Spinal cord (tissue), 10 donors: ENCODE results near the gene AAR2. TPM values are rescaled to one million over a fixed set of nuclear protein-coding genes. Genes with fewer than 3 reads are reported as not detected.

Experiments used
- DNase-seq, 6 donors: peaks; one replicate each; pipeline versions ENCODE4 v3.0.0 to v3.0.0-alpha.2; 2013 to 2015; ENCODE audit warnings: low spot score in 6 of 6, low read depth in 4 of 6
- H3K27ac ChIP-seq: one replicate; pipeline ENCODE4 v1.5.1; 2013; ENCODE audit warnings: low read depth, low read length, control low read depth
- H3K27me3 ChIP-seq: one replicate; pipeline ENCODE4 v1.6.1; 2013; ENCODE audit warnings: low read length; ENCODE audit not compliant: control insufficient read depth, insufficient read depth
- H3K36me3 ChIP-seq: one replicate; pipeline ENCODE4 v1.6.1; 2013; ENCODE audit warnings: low read length; ENCODE audit not compliant: control insufficient read depth, insufficient read depth
- H3K4me1 ChIP-seq: one replicate; pipeline ENCODE4 v1.6.1; 2013; ENCODE audit warnings: low read length; ENCODE audit not compliant: control insufficient read depth, insufficient read depth
- H3K4me3 ChIP-seq: one replicate; pipeline ENCODE4 v1.5.1; 2013; ENCODE audit warnings: low read depth, low read length, control low read depth
- H3K9me3 ChIP-seq: one replicate; pipeline ENCODE4 v1.6.1; 2013; ENCODE audit warnings: low read length; ENCODE audit not compliant: control insufficient read depth, insufficient read depth
- WGBS: methylation state at CpG from one replicate; pipeline ENCODE4 v1.1.5; 2013; ENCODE audit warnings: missing lambda C conversion rate; ENCODE audit not compliant: insufficient coverage; 5-methylcytosine and 5-hydroxymethylcytosine counted together
- polyA plus RNA-seq, 2 donors: library from polyadenylated mRNA; unstranded; fragments of 120-200 nt; gene quantifications; one replicate each; pipeline ENCODE4 v1.2.1, GENCODE V29; 2013; ENCODE audit not compliant: insufficient read length in 2 of 2
- total RNA-seq, 2 donors: library from RNA; depleted of rRNA in 1 of 2; stranded (reverse); fragments of 120-200 nt in 1 of 2; fragments of >200 nt in 1 of 2; gene quantifications; one replicate each; pipeline versions ENCODE4 v1.2.3 to v1.2.4, GENCODE V29; 2013 to 2014
- donor health status: healthy.

The AAR2 gene
- total and polyA plus RNA-seq, 4 donors = 27.4 to 38.0 (median 31.4) TPM

- Histone ChIP-seq H3K9me3 (no peaks in the 10 kb centered on the region), H3K4me1 (peaks cover 17% of the 10 kb centered on the region), H3K27ac (no peak overlapping the region), H3K27me3 (no peaks in the 10 kb centered on the region), H3K36me3 (no peaks in the 10 kb centered on the region), H3K4me3 (no peak overlapping the region)
- 55% methylated on average over 11 of the region's 12 CpGs for WGBS
- peak in 2 of 6 donors; percentile 43 to 52 for DNase-seq
These were observed 37.3 kb downstream of the AAR2 start for GRCh38 chr20:36273414-36274180.

DNA sequence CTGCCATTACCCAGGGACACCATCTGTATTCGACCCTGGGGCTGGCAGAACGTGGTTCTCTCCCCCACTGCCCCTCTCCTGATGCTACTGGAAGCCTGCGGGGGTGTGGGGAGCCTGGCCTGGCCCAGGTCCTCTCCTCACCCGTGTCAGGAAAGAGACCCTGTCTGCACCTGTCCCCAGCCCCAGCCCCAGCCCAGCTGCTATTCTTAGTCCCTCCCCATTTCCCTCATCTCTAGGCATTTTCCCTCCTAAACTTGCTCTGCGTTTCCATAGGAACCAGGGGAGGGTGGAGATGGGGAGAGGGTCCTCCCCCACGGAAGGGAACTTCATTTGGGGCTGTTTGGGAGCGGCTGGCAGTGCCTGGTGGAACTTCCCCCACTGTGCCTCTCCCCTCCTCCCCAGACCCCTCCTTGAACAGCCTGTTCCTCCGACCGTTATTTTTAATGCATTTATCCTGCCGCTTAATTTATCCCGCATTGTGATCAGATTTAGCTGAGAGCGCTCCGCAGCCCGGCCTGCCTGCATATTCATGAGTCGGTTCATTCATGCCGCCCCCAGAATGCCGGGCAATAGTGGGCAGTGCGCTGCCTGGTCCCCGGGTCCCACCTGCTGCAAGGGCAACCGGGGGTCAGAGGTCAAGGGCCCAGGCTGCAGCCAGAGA, 38.0 kb downstream of the AAR2 start:
- no peaks in the 10 kb centered on the region for H3K36me3 ChIP-seq
- H3K27me3 ChIP-seq = no peaks in the 10 kb centered on the region
- H3K27ac ChIP-seq = no peak overlapping the region
- WGBS = 6% methylated on average over 16 of the region's 20 CpGs
- peaks cover 17% of the 10 kb centered on the region for H3K4me1 ChIP-seq
- no peaks in the 10 kb centered on the region for H3K9me3 ChIP-seq
- no peak overlapping the region for H3K4me3 ChIP-seq
- peak in 2 of 6 donors; percentile 71 to 75 for DNase-seq

DNA sequence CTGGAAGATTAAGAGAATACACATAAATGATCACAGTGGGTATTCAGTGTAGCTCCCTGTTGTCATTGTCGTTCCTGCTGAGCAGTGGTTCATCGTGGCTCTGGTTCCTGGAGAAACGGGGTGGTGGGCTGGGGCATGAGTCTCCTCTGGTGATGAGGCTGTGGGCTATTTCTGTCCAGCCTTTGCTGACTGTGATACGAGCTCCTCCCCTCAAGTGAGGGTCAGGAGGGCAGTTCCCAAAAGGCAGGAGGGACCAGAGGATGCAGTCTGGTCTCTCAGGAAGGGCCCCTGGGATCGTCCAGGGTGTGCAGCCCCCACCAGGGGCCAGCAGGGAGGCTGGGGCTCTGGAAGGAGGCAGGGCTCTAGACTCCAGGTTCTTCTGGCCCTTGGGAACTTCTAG, 38.7 kb downstream of the AAR2 start:
- 61% methylated on average over 5 of the region's 5 CpGs for WGBS
- peaks cover 17% of the 10 kb centered on the region for H3K4me1 ChIP-seq
- no peak overlapping the region for H3K27ac ChIP-seq
- no peak overlapping the region for H3K4me3 ChIP-seq
- H3K27me3 ChIP-seq = no peaks in the 10 kb centered on the region
- H3K36me3 ChIP-seq = no peaks in the 10 kb centered on the region
- DNase-seq = no peak
- no peaks in the 10 kb centered on the region for H3K9me3 ChIP-seq

- Histone ChIP-seq H3K27me3 (no peaks in the 10 kb centered on the region), H3K4me3 (no peak overlapping the region), H3K27ac (no peak overlapping the region), H3K9me3 (no peaks in the 10 kb centered on the region), H3K36me3 (no peaks in the 10 kb centered on the region), H3K4me1 (peaks cover 17% of the 10 kb centered on the region)
- 70% methylated on average over 12 of the region's 12 CpGs for WGBS
- no peak for DNase-seq
These were observed 39.3 kb downstream of the AAR2 start for GRCh38 chr20:36275441-36276189.

- 80% methylated on average over 9 of the region's 9 CpGs for WGBS
- H3K27me3 ChIP-seq = no peaks in the 10 kb centered on the region
- DNase-seq = no peak
These were observed 41.3 kb downstream of the AAR2 start for GRCh38 chr20:36277546-36277945.

DNA sequence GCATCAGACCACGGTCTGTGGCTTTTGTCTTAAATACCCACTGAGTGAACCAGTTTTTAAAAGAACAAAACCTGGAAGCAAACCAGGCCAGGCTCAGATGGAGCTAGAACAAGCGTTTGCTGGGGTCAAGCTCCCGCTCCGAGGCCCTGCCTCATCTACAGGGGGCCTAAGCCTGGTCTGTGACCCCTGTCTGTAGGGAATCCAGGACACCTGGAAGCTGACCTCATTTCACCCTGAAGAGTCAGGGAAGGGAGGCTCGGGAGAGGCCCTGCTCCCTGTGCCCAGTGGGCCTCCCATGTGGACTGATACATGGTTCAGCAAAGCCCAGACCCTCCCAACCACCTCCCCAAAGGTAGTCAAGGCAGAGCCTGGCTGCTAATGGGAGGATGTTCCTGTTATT, 43.1 kb downstream of the AAR2 start:
- H3K36me3 ChIP-seq = no peaks in the 10 kb centered on the region
- no peak for DNase-seq
- no peak overlapping the region for H3K4me3 ChIP-seq
- no peak overlapping the region for H3K27ac ChIP-seq
- WGBS = 67% methylated on average over 4 of the region's 5 CpGs
- no peaks in the 10 kb centered on the region for H3K27me3 ChIP-seq
- peaks cover 9% of the 10 kb centered on the region for H3K4me1 ChIP-seq
- H3K9me3 ChIP-seq = no peaks in the 10 kb centered on the region

More at GRCh38 chr20:36277546-36277945, 41.3 kb downstream of the AAR2 start:
- Histone ChIP-seq H3K27ac (no peak overlapping the region), H3K36me3 (no peaks in the 10 kb centered on the region), H3K9me3 (no peaks in the 10 kb centered on the region), H3K4me1 (peaks cover 17% of the 10 kb centered on the region), H3K4me3 (no peak overlapping the region)

DNA sequence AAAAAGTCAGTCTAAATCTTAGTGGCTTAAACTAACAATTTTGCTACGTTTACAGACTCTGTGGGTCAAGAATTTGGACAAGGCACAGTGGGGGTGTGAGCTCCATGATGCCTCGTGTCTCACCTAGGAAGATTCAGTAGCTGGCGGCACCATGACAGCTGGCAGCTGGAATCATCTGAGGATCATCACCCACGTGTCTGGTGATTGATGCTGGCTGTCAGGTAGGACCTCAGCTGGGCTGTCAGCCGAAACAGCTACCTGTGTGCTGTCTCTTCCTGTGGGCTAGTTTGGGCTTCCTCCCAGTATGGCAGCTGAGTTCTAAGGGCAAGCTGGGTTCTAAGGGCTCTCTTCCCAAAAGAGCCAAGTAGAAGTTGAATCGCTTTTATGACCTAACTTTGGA, 43.5 kb downstream of the AAR2 start:
- no peak for DNase-seq
- WGBS = 84% methylated on average over 5 of the region's 6 CpGs
- H3K36me3 ChIP-seq = no peaks in the 10 kb centered on the region
- no peaks in the 10 kb centered on the region for H3K9me3 ChIP-seq
- no peaks in the 10 kb centered on the region for H3K27me3 ChIP-seq
- H3K27ac ChIP-seq = no peak overlapping the region
- H3K4me1 ChIP-seq = peaks cover 4% of the 10 kb centered on the region
- H3K4me3 ChIP-seq = no peak overlapping the region

DNA sequence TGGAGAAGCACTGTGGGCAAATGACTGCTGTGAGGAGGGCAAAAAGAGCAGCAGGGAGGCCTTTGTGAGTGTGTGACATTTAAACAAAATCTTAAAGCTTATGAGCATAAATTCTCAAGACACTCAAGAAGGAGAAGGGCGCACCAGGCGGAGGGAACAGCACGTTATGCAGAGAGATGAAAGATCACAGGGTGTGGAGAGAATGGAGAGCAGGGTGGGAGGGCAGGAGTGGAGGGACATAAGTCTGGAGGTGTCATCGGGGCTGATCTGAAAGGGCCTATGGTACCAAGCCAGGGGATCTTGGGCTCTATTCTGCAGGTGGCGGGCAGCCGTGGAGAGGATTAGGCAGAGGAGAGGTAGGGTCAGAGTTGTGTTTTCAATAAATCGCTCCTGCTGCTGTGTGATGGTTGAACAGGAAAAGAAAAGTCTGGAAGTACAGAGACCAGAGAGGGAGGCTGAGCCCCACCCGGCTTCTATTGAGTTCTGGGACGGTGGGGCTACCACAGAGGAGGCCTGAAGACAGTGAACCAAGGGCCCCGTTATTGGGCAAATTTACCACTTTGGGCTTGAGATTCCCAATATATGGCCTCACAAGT, 45.6 kb downstream of the AAR2 start:
- H3K27ac ChIP-seq = no peak overlapping the region
- WGBS = 66% methylated on average over 10 of the region's 10 CpGs
- no peaks in the 10 kb centered on the region for H3K9me3 ChIP-seq
- H3K4me1 ChIP-seq = no peaks in the 10 kb centered on the region
- no peak for DNase-seq
- H3K27me3 ChIP-seq = no peaks in the 10 kb centered on the region
- H3K36me3 ChIP-seq = no peaks in the 10 kb centered on the region
- no peak overlapping the region for H3K4me3 ChIP-seq

- no peak for DNase-seq
- Histone ChIP-seq H3K27ac (no peak overlapping the region), H3K27me3 (no peaks in the 10 kb centered on the region), H3K4me1 (no peaks in the 10 kb centered on the region), H3K4me3 (no peak overlapping the region), H3K36me3 (no peaks in the 10 kb centered on the region), H3K9me3 (no peaks in the 10 kb centered on the region)
- no CpG with 5 or more reads among the region's 5 CpGs for WGBS
These were observed 48.5 kb downstream of the AAR2 start for GRCh38 chr20:36284751-36285150.
